ENCODE measurements around the gene NMNAT3. TPM values are rescaled to one million over a fixed set of nuclear protein-coding genes. Genes with fewer than 3 reads are reported as not detected.

Gene NMNAT3
- total RNA-seq (2014; rRNA removed; shearing (Covaris generic); ENCODE audit: low replicate concordance), result 0.37 and 1.6 TPM in 2 replicates

DNA sequence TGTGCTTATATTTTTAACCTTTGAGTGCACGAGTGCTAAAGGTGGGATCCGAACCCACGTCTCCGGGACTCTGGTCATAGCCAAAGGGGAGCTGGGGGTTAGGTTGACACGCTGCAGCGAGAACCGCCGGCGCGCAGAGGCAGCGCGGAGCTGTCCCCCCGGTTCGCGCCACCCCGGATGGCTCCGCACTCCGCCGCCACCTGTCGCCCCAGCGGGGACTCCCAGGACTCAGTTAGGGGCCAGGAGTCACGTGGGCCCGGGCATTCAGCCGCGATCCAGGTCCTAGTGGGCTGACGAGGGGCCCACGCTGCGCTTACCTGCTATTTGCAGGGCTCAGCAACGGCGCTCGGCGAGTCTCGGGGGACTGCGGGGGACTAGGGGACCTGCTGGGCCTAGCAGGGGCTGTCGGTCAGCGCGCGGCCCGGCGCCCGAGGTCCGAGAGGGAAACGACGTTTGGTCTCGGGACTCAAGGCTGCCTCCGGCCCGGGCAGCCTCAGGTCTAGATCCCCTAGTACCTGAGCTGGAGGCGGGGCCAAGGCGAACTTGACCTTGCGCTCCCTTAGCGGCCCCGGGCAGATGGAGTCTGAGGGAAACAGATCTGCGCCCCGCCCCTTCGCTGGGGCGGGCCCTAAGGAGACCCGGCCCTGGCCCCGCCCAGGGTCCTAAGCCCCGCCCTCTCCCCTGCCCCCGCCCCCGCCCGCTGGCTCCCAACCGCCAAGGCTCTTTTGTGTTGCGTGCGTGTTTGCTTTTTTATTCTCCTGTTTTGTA, at the start of gene NMNAT3:
TSS of gene NMNAT3 (minus strand) at position 585 of the 768 bp plus-strand sequence. CDS start 50,248 bp downstream, outside the sequence.
- H3K4me3 ChIP-seq, result peak within 1 kb of the TSS; percentile 54
- no peaks in the 10 kb centered on the region for H3K36me3 ChIP-seq
- no peaks in the 10 kb centered on the region for H3K27me3 ChIP-seq
- no peaks in the 10 kb centered on the region for H3K9me3 ChIP-seq
- peak; percentile 70 for DNase-seq

DNA sequence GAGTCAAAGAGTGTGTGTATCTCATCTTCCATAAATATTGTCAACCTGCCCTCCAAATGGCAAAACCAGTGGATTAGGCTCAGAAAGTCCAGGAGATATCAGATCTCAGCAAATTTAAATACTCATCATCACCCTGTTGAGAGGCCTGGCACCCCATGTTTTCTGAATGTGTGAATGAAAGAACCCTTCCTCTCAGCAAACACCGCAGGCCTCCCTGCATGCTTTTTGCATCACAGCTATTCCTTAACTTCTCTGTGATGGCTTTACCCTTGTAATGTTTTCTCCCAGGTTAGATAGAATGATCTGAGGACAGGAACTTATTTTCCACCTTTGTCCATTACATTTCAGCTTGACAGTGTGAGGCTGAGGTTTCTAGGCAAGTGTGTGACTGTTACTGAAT, 43.6 kb upstream of the NMNAT3 start:
- no peak overlapping the region for H3K4me3 ChIP-seq
- H3K36me3 ChIP-seq, result no peaks in the 10 kb centered on the region
- peaks cover 25% of the 10 kb centered on the region for H3K27me3 ChIP-seq

DNA sequence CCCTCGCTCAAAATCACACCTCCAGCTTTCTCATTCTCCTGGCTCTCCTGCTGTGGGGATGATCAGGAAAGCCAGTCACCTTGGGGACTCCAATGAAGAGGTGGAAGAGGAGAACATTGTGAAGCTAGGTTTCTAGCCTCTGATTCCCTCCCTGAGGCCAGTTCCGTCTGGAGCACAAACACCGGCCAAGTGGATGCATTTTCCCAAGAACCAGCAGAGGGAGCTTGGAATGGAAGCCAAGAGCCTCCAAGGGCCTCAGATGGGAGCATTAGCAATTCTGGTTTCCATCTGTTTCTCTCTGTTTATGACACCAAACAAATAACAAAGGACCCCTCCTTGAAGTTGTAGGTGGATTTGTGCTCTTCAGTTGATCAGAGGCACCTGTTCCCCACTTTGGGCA, 40.6 kb upstream of the NMNAT3 start:
- no peaks in the 10 kb centered on the region for H3K36me3 ChIP-seq
- peak; percentile 44 for DNase-seq
- H3K4me3 ChIP-seq, result no peak overlapping the region
- no peaks in the 10 kb centered on the region for H3K9me3 ChIP-seq
- H3K27me3 ChIP-seq, result peaks cover 32% of the 10 kb centered on the region

More for the DNA sequence above, 43.6 kb upstream of the NMNAT3 start:
- no peaks in the 10 kb centered on the region for H3K9me3 ChIP-seq
- no peak for DNase-seq

DNA sequence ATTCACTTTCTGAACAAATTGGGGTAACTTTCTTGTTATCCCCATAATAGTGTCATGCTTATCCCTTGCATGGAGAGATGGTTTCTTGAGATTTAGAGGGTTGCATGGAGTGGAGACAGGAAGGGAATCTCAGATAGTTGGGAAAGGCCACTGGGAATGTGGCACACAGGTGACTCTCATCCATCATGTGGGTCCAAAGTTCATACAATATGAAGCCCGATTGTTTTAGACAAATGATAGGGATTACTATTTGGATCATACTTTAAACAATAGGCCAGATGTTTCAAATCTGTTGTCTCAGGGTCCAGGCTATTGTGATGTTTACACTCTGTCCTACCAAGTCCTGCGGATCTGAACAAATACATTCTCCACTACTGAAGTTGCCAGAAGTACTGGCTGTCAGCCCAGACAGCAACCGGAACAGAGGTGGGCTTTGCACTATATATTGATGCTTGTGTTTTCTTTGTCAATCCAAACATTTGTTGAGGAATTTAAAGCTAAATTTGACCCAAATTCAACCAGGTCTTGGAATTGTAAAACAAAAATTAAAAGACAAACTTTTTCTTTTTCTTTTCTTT, 39.2 kb upstream of the NMNAT3 start:
- Histone ChIP-seq H3K4me3 (no peak overlapping the region), H3K27me3 (peaks cover 26% of the 10 kb centered on the region), H3K9me3 (no peaks in the 10 kb centered on the region), H3K36me3 (no peaks in the 10 kb centered on the region)
- no peak for DNase-seq

DNA sequence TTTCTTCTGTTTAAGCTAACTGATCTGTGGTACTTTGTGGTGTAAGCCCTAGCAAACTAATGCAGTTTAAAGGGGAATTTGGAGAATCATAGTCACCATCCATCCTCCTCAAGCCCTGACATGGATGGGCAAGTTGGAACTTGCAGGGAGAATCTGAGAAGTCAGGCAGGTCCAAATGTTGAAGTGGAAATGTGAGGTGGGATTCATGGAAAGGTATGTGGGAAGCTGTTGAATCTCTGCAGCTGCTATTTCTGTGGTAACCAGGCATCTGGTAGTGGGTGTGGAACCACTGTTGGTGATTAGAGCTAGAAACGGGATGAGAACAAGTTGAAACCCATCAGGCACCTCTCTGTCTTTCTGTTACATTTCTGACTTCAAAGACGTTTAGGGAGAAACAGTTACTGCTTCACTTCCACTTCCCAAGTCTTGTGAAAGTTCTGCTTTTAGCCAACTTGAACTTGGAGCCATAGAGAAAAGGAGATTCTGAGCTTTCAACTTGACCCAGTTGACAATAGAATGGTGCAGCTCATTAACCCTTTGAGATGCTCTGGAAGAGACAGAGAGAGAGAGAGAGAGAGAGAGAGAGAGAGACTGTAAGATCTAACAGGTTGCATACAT, 38.1 kb upstream of the NMNAT3 start:
- no peaks in the 10 kb centered on the region for H3K9me3 ChIP-seq
- H3K36me3 ChIP-seq, result no peaks in the 10 kb centered on the region
- H3K27me3 ChIP-seq, result peaks cover 28% of the 10 kb centered on the region
- H3K4me3 ChIP-seq, result no peak overlapping the region
- no peak for DNase-seq

DNA sequence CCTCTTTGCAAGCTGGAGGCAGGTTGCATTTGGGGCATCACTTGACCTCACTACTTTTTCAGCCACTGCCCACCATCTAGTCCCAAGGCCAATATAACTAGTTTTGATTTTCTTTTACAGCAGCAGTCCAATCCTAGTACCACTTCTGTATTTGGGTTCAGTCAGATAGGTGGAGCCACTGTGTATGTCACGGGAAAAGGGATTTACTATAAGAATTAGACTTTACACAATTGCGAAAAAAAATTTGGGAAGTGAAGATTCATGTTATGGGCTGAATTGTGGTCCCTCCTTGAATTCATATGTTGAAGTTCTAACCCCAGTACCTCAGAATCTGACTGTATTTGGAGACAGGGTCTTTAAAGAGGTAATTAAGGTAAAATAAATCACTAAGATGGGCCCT, 37.4 kb upstream of the NMNAT3 start:
- peaks cover 34% of the 10 kb centered on the region for H3K27me3 ChIP-seq
- DNase-seq, result no peak

DNA sequence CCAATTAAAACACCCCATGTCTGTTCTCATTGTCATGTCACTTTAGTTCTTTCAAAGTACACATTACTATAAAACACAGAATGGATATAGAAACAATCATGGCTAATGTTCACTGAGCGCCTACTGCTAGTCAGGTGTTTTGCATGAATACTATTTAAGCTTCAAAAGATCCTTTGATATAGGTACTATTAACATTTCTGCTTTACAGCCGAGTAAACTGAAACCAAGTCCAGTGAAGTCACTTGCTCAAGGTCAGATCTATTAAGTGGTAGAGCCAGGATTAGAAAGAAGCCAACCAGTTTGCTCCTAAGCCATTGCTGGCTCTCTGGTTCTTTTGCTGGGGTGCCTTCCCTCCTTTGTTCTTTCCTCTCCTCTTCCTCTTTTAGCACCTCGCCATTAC, 32.4 kb upstream of the NMNAT3 start:
- Histone ChIP-seq H3K9me3 (no peaks in the 10 kb centered on the region), H3K36me3 (no peaks in the 10 kb centered on the region), H3K4me3 (no peak overlapping the region), H3K27me3 (peaks cover 12% of the 10 kb centered on the region; the same call in 1 of the 2 replicates)
- DNase-seq, result no peak

More for the DNA sequence above, 37.4 kb upstream of the NMNAT3 start:
- no peaks in the 10 kb centered on the region for H3K36me3 ChIP-seq
- H3K9me3 ChIP-seq, result no peaks in the 10 kb centered on the region
- no peak overlapping the region for H3K4me3 ChIP-seq

DNA sequence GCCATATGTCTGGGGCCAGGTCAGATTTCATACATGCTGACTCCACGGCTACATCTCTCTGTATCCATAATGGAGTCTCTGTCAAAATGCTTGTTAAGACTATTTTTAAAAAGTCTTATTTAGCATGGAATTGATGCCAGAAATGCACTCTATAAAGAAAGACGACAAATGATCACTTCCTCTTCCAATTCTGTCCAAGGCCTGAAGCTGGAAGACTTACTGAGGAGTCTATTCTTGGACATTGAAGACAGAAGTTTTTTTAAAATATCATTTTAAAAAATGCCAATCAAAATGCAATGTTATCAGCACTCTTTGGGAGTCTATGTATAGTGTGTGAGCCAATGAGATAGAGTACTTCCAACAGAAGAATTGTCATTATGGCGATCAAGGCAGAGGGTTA, 27.9 kb upstream of the NMNAT3 start:
- H3K27me3 ChIP-seq, result peaks cover 22% of the 10 kb centered on the region
- H3K36me3 ChIP-seq, result no peaks in the 10 kb centered on the region
- H3K4me3 ChIP-seq, result no peak overlapping the region
- no peaks in the 10 kb centered on the region for H3K9me3 ChIP-seq
- DNase-seq, result no peak

DNA sequence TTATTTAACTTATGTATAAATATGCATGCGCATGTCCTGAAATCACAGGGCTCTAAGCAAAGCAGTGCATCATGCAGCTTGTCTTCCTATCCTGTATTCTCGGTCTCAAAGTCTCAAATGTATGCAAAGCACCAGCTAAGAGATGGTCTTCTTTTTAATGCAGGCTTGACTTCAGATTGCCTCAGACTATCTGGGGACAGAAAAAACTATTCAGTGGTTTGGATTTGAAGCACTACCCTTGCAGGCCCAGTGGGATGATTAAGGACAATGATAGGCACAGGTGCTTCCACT, 18.5 kb upstream of the NMNAT3 start:
- no peaks in the 10 kb centered on the region for H3K36me3 ChIP-seq
- DNase-seq, result no peak
- H3K9me3 ChIP-seq, result no peaks in the 10 kb centered on the region
- no peak overlapping the region for H3K4me3 ChIP-seq
- no peaks in the 10 kb centered on the region for H3K27me3 ChIP-seq

DNA sequence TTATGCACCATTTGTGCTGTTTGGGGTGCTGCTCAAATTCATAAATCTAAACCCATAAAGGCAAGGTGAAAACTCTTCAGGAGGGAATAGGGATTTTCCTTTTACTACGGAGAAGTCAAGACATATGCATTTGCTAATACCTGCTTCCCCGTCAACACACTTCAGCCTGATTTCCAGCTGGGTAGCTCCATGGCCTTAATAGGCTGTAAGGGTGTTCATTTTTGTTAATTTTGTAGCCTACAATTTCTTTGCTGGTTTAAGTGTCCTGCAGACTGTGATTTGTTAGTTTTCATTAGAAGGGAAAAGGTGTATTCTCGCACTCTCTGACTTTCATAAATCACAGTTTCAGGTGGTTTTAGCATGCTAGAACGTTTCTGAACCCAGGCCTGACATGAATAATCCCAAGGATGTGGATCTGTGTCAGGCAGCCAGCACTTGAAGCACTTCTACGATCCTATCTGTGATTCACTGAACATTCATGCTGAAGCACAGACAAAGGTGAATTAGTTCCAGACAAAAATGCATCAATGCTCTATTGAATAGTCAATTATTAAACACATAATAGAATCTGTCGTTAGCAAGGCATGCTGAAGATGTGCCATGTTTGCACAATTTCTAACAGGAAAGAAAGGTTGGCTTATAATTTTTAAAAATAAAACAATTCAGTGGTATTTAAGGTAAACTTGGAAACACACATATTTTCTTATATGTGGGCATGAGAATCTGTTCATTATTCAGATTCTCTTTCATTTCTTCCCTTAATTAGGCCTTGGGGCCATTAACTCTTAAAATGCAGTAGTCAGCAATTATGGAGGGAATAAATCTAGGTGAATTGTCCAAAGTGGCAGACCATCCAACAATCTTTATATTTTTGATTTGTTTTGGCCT, 17.9 kb upstream of the NMNAT3 start:
- Histone ChIP-seq H3K4me3 (no peak overlapping the region), H3K9me3 (no peaks in the 10 kb centered on the region), H3K27me3 (no peaks in the 10 kb centered on the region), H3K36me3 (no peaks in the 10 kb centered on the region)
- DNase-seq, result no peak

DNA sequence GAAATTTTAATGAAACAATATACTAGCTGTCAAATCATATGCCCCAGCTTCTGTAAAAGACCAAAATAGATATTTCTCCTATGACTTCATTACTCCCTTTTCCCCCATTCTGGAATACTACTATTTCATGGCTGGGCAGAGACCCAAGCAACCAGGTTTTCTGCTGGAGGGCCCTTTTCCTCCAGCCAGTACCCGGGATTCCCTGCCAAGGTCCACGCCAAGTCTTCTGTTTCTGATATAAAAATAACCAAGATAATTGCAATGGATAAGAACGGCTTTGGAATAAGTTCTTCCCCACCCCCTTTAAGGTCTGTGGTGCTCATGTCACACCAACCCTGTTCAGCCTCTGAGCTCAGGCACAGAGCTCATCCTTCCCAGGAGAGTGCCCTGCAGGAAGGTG, 17.2 kb upstream of the NMNAT3 start:
- H3K36me3 ChIP-seq, result no peaks in the 10 kb centered on the region
- DNase-seq, result peak; percentile 27
- H3K27me3 ChIP-seq, result no peaks in the 10 kb centered on the region
- no peak overlapping the region for H3K4me3 ChIP-seq
- H3K9me3 ChIP-seq, result no peaks in the 10 kb centered on the region

DNA sequence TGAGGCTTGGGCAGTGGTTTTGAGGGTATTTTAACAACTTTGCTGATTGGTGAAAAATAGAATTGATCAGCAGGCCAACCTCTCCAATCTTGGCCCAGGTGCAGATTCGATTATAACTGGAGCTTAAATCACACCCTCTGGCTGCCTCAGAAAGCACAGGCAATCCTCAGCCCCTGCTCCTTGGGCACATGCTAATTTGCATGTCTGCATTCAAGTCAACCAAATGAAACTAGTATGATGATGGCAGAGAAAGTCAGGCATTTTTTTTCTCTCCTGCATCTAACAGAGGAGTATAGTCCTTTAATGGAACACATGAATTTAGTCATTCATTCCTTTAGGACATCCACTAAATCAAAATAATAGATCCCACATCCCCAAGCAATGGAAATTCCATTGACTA, 16.8 kb upstream of the NMNAT3 start:
- Histone ChIP-seq H3K4me3 (no peak overlapping the region), H3K9me3 (no peaks in the 10 kb centered on the region), H3K36me3 (no peaks in the 10 kb centered on the region), H3K27me3 (peaks cover 2% of the 10 kb centered on the region; the same call in 1 of the 2 replicates)
- no peak for DNase-seq

DNA sequence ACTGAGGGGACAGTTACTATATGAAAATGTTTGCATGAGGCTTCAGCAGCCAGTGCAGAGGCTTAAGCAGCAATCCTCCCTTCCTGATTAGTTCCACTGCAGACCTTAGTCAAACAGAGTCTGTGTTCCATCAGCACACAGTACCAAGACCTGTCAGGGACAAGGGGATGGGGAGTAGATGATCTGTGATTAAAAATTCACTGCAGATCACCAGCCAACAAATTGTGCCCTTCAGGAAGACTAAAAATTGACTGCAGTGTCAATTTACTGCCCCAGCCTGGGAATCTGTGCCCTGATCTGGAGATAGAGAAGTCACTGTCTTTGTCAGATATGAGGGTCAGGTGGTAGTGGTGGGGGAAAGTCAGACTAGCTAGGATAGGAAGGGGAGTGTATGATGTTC, 13.8 kb upstream of the NMNAT3 start:
- Histone ChIP-seq H3K9me3 (no peaks in the 10 kb centered on the region), H3K36me3 (no peaks in the 10 kb centered on the region), H3K4me3 (no peak overlapping the region), H3K27me3 (peaks cover 5% of the 10 kb centered on the region; the same call in 1 of the 2 replicates)
- DNase-seq, result no peak

DNA sequence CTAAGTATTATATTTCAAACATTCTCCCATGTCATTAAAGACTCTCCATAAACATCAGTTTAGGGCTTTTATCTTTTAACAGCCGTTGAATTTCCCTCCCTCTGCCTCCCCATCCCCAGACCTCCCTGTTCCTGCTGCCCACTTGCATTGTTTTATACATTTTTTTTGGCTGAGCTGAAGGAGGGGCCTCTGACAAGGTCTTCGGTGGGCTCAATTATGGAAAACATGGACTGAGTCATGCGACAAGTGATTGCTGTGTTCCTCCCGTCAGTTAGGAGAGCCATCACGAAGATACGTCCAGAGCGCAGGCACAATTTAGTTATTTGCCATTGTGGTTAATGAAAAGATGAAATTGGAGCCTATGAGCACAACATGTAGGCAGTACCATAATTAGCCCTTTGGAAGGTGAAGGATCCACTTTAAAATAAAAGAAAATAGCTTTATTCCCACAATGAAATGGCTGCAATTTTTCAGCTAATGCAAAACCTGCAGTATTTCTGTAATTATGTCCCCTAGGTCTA, 12.0 kb upstream of the NMNAT3 start:
- Histone ChIP-seq H3K36me3 (no peaks in the 10 kb centered on the region), H3K27me3 (peaks cover 6% of the 10 kb centered on the region; the same call in 1 of the 2 replicates), H3K4me3 (no peak overlapping the region), H3K9me3 (no peaks in the 10 kb centered on the region)
- no peak for DNase-seq

DNA sequence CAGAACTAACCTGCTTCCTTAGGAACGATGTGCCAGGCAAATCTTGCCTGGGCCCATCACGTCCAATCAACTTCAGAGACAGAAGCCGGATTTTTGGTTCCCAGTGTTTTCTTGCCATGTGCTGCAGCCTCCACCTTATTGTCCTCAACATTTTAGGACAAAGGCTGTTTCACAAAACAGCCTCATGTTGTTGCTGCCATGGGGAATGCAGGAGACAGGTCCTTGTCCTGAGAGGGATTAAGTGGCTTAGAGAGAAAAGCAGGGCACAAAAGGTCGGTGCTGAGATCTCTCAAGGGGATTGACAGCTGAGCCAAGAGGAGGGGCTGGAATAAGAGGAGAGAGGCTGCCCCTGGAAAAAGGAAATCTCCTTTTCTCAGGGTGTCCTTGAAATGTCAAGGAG, 11.3 kb upstream of the NMNAT3 start:
- no peak for DNase-seq
- H3K27me3 ChIP-seq, result peaks cover 6% of the 10 kb centered on the region; the same call in 1 of the 2 replicates
- H3K9me3 ChIP-seq, result no peaks in the 10 kb centered on the region
- no peaks in the 10 kb centered on the region for H3K36me3 ChIP-seq
- H3K4me3 ChIP-seq, result no peak overlapping the region

DNA sequence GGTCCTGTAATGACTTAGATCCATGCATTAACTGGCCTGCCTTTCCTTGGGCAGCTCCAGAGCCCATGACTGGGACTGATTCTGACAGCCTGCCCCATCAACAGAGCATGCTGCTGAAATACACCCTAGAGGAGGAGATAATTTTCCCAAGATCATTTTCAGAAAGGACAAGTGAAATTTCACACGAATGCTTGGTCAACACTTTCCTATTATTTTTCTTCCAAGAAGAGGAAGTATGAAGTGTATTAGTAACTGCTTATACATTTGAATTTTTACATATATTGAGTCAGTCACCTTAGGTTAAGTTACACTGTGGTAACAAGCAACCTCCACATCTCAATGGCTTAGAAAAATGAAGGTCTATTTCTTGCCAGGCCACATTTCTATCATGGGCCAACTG, 9.7 kb upstream of the NMNAT3 start:
- H3K4me3 ChIP-seq, result no peak overlapping the region
- H3K36me3 ChIP-seq, result no peaks in the 10 kb centered on the region
- DNase-seq, result no peak
- H3K9me3 ChIP-seq, result no peaks in the 10 kb centered on the region
- H3K27me3 ChIP-seq, result peaks cover 6% of the 10 kb centered on the region; the same call in 1 of the 2 replicates

DNA sequence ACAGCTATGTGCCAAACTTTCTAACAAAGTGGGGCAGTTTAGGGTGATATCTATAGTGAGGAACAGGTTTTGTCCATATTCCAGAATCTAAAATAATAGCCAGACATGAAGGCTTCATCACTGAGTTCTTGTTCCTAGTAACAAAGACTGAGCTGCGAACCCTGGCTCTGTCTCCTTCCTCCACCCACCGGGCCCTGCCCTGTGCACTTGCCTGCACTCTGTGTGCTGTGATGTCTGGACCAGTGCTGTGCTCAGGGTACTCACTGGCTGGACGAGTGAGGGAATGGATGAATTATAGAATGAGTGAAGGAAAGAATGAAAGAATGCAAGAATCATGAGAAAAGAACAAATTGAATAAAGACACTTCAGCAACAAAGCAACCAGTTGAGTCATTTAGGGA, 8.9 kb upstream of the NMNAT3 start:
- DNase-seq, result no peak

More for the DNA sequence above, 8.9 kb upstream of the NMNAT3 start:
- H3K9me3 ChIP-seq, result no peaks in the 10 kb centered on the region
- no peaks in the 10 kb centered on the region for H3K36me3 ChIP-seq
- H3K27me3 ChIP-seq, result peaks cover 6% of the 10 kb centered on the region; the same call in 1 of the 2 replicates
- no peak overlapping the region for H3K4me3 ChIP-seq

Data from MG63 (cell line).